GM18511 (cell line): Measurements from ENCODE around the gene SDK2.
"Not testable (repeated sequence)": the region's sequence is repeated elsewhere in the genome, so short reads cannot be mapped to it uniquely, and the experiment has no call there.

Experiments
- ATAC-seq: cut with Tn5 transposase; IDR thresholded peaks from one replicate; pipeline ENCODE4 v1.9.1; 2021; ENCODE audit warnings: mild to moderate bottlenecking, moderate library complexity; ENCODE audit not compliant: unreplicated experiment

The SDK2 gene

DNA sequence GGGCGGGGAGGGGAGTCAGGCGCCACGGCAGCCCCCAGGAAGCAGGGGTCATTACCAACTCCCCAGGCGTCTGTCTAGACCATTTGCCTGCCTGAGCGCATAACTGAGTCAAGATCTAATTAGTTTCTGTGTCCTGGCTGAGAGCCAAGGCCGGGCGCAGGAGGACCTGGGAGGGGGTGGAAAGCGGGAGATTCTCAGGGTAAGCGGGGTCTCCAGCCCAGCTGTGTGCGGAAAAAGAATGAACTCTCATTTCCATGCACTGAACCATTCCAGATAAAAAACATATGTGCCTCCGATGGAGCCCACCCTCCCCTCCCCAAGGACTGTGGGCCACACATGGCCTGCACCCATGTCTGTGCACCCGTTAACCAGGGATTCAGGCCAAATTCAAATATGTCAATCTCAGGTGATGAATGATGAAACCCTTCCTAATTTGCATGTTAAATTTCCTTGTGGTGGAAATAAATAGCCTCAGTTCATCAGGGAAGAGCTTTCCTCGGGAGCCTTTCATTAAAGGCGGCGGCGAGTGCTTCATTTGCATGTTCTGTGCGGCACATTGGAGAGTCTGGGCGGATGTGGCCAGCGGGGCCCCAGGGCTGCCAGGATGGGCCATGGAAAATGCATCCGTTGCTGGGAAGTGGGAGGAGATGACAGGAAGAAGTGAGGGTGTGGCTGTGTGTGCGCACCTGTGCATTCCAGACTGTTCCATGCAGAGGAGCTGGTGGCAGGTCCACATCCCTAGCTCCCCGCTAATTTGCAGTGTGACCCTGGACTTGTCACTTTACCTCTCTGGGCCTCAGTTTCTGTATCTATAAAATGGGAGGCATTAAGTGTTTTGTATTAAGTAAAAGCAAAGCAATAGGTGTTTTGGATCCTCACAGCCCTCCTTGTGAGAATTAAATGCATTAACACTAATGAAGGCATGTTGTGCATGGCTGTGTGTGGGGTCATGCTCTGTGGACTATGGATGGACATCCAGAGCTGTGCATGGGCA lies 151.1 kb downstream of the SDK2 start:
- no peak for ATAC-seq

DNA sequence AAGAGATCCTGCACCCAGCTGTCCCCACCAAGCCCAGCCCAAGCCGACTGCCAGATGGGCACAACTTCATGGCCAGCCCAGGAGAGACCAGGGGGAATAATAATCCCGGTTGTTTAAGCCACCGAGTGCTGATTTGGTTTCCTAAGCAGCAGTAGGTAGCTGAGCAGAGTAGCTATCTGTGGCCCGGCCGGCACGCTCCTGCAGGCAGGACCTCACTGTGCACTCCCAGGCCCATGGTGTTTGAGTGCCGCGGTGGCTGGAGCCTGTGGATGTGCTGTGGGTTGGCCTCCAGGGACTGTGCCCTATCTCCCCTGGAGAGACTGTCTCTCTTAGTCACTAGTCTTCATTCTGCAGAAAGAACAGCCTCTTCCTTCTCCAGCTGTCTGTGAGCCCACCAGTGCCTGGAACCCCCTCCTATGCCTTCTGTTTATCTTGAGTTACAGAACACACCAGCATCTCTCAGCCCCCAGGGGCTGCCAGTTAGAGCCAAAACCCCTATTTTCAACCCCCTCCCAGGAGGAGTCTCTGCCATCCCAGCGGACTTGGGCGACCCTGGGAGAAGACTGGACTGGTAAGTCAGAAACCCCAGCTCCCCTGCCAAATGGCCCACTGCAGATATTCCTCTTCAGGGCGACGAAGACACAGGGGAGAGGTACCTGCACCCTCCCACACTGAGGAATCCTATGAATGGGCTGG lies 152.0 kb downstream of the SDK2 start:
- no peak for ATAC-seq

DNA sequence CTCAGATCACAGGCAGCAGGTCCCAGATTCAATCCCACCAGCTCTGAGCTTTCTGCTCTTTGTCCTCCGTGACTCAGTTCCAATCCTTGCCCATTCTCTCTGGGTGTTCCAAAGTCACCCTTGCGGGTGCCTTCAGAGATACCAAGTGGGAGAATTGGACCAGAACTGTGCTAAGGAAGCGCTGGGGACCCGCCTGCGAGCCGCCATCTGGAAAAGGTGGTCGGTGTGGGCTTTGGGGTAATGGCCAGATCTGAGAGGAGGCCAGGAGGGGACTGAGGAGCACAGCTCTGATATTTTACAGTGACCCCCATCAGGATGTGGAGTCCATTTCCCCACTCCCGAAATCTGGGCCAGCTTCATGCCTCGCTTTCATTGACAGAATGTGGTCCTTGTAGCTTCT lies 152.6 kb downstream of the SDK2 start:
- ATAC-seq, result no peak

DNA sequence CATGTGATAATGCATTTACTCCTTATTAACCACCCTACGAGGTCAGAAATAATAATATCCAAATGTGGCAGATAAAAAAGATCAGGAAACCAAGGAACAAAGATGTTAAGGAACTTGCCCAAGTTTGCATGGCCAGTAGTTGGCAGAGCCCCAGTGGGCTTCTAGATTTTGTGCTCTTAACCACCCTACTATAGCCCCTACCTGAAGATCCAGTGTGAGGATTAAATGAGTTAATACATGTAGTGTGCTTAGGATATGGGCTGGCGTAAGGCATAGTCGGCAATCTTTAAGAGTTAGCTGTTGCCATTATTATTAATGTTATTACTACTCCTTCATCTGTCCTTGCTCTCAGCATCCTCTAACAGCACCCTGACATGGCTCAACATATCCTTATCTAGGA lies 153.4 kb downstream of the SDK2 start:
- ATAC-seq, result no peak

DNA sequence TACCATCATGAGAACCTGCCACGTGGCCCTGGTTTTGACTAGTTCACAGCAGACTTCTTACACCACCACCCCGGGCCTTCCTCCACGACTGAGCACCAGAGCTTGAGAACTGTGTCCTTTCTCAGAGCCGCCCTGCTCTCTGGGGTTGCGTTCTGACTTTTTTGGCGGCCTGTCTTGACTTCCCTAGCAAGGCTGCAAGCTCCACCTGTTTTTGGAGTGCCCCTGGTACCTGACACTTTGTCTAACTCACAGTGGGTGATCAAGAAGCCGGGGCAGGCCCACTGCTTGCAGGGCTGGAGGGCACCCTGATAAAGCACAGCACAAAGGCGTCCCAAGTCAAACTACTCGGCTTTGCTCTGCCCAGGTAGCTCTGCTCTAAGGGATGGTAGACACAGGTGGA lies 154.3 kb downstream of the SDK2 start:
- no peak for ATAC-seq

DNA sequence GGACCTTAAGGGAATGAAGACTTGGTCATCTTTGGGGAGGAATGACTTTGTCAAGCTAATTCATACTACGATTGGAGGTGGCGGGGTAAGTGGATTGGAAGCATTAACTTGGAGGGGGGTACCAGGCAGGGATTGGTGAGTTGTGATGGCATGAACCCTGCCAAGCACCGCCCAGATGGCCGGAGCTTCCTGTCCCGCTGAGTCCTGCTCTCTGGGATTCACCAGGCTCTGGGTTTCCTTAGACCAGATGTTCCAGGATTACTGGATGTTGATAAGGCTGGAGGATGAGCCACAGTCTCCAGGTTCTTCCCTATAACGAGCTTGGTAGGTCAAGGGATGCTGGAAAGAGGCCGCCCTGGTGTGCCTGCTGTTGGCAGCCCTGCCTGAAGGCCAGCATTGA lies 154.9 kb downstream of the SDK2 start:
- no peak for ATAC-seq

DNA sequence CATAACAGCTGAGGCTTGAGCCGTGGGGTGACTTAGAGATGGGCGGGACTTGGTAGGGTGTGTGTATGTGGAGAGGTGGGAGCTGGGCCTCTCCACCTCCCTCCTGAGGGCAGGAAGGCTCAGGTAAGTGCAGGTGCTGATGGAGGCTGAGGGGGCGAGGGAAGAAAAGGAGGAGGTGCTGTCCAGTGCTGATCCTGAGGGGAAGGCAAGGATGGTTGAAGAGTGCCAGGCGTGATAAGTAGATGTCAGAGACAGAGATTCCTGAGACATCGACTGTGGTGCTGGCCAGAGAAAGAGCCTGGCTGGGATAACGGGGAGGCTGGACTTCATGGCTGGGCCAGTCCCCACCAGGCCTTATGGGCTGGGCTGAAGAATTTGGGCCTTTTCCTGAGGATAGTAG lies 159.1 kb downstream of the SDK2 start:
- no peak for ATAC-seq

DNA sequence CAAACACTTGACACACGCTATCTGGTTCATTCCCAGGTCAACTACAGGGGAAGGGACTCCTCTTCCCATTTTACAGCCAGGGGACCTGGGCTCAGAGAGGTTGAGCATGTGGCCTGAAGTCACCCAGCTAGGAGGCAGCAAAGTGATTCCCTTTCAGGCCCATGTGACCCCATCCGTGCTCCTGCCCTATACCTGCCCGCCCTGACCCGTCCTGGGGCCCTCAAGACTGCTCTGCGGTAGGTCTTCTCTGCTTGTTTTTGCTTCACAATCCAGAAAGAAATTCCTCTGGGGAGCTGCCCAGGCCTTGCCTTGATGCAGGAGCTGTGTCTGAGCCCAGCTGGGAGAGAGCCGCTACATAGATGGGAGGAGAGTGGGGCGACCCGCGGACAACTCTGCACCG lies 161.4 kb downstream of the SDK2 start:
- no peak for ATAC-seq

DNA sequence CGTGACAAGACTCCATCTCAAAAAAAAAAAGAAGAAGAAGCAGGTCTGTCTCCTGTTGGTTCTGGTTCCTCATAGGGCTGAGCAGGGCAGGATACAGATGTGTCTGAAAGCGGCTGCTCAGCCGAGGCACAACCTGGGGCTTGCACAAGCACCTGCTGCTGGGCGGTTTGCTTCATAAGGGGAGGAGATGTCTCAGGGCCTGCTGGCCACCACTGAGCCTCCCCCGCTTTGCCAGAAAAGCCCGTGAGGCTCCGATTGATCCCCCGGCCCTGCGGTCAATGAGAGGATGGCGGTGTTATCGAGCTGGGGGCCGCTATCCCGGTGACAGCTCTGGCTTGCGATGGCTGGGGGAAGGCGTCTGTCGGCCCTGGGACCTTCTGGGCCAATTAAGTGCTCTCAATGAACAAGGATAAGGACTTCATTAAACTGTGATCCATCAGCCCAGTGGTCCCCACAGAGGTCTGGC lies 162.0 kb downstream of the SDK2 start:
- no peak for ATAC-seq

DNA sequence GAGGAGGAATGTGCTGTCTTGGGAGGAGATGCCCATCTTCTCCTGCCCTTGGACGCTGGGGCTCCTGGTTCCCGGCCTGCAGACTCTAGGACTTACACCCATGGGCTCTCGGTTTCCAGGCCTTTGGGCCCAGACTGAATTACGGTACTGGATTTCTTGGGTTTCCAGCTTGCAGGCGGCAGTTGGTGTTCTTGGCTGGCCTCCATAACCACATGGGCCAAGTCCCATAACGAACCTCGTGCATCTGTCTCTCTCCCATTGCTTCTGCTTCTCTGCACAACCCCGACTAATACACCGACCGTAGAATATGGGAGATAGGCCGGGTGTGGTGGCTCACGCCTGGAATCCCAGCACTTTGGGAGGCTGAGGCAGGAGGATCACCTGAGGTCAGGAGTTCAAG lies 162.6 kb downstream of the SDK2 start:
- ATAC-seq, result no peak

DNA sequence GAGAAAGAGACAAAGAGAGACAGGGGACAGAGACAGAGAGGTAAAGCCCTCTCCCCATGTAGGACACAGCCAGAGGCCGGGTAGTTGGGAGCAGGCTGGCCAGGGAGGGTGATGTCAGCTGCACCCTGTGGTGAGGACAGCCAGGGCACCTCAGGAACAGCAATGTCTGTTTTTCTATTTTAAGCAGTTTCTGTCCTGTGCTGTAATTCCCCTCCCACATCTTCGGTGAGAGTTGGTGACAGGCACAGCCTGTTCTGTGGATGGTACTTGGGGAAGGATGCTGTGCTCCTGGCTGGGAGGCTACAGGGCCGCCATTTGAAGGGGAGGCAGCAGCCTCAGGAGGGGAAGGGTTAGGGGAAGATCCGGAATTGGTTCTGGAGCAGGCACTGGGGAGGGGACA lies 163.5 kb downstream of the SDK2 start:
- ATAC-seq, result no peak

DNA sequence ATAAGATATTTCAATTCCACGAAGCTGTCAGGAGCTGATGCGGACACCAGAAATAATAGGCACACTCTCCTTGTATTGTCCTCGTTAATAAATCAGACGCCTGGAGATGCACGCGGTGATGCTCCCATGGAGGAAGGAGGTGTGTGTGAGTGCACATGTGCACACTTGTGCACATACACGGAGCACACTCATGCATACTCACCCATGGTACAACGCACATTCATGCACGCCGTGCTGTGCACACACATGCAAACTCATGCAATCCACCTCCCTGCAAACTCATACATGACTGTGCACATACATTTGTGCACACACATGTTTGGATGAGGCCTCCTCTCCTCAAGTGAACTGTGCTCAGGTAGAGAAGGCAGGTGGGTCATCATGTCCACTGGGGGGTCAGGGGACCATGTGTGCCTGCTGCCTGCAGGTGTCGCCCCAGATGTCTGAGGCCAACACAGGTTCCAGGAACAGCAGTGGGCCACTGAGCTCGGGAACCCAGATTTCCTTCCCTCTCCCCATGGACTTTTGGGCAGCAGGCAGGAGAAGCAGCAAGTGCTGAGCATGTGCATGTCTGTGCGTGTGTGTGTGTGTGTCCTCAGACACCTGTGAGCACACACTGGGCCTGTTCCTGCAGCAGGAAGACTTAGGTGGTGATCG lies 165.3 kb downstream of the SDK2 start:
- no peak for ATAC-seq

DNA sequence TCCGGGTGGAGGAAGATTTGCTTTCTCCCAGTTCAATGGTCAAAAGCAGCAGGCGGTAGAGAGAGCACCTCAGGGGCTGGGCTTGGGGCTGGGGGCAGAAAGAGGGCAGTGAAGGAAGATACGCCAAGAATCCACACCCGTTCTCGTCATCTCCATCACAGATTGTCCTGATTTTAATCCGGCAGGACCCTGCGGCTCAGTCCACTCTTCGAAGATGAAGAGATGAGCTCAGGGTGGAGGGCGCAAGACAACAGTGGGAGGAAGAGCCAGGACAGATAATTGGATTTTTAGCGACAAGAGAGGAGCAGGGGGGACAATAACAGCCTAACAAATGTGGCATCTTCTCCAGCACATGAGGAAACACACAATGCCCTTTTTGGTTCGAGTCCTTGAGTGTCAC lies 165.9 kb downstream of the SDK2 start:
- ATAC-seq, result no peak

DNA sequence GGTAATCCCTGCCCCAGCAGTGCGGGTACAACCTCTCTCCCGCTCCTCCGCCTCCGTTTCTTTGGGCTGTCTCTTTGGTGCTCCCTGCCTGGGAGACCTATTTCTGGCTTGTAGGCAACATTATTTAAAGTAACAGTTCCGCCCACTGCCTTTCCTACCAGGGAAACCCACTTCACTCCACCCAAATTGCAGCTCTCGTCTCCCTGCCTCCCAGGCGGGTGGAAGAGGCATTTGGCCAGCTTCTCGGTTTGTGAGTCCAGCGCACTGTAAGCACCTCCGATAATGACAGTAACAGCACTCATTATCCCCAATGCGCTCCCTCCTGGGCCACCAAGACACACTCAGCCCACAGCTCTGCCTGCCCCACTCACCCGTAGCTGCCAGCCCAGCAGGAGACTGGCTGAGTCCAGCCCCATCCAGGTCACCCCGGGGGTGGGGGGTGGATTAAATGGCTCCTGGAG lies 167.3 kb downstream of the SDK2 start:
- ATAC-seq, result no peak

DNA sequence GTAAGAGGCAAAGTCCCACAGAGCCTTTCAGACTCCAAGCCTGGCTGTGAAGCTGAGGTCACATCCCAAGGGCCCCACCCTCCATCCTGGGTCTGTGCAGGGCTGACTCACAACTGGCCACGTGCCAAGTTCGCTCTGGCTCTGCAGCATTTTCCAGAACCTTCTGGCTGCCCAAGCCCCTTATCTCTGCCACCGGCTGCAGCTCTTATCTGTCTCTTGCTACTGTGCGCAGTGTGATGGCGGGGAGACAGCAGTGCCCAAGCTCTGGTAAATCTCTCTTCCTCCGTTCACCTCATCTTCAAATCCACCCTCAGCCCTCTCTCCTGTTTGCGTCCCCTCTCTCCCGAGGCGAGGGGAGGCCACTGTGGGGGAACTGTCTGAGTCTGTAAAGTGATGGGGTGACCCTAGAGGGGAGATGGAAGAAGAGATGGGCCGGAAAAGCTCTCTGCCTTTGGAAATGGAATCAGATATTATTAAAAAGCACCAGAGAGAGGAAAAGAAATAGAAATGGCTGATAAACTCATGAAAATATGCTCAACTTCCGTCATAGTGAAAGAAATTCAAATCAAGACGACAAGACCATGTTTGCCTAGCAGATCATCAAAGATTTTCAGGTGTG lies 169.8 kb downstream of the SDK2 start:
- no peak for ATAC-seq

DNA sequence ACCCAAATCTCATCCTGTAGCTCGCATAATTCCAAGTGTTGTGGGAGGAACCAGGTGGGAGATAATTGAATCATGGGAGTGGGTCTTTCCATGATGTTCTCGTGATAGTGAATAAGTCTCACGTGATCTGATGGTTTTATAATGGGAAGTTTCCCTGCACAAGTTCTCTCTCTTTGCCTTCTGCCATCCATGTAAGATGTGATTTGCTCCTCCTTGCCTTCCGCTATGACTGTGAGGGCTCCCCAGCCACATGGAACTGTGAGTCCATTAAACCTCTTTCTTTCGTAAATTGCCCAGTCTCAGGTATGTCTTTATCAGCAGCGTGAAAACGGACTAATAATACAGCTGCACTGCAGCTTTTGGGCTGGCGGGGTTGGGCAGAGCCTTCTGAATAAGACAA lies 171.5 kb downstream of the SDK2 start:
- ATAC-seq, result not testable (repeated sequence)

DNA sequence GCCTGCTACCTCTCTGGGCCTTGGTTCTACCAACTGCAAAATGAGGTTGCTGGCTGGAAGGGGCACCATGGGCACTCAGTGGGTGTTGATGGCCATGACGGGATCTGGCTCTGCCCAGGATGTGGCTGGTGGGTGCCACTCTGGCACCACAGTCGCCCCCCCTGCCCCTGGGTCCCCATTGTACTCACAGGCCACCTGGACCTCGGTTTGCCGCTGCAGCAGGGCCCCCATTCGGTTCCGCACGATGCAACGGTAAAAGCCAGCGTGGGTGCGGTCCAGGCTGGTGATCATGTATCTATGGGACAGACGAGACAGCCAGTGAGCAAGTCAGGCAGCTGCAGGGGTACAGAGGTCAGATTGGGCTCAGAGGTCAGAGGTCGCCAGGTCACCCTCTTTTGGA lies 172.3 kb downstream of the SDK2 start:
- ATAC-seq, result no peak

DNA sequence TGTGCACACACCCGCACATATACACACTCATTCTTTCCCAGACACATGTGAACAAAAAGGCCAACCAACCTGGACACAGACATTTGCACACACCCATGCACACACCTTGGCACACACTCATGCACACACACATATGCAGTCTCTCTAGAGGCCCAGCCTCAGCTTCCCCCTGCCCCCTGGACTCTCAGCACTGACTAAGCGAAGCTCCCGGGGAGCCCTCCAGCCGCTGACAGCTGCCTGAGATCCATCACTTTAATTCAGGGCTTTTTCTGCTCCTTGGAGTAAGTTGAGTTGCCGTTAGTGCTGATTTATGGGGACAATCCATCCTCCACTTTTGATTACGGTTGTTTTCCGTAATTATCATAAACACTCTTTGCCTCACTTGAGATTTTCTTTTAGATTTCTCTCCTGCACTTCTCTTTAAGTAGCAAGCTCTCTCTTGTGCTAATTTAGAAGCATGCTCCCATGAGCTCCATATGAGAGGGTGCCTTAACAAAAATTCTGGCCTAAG lies 173.9 kb downstream of the SDK2 start:
- no peak for ATAC-seq

DNA sequence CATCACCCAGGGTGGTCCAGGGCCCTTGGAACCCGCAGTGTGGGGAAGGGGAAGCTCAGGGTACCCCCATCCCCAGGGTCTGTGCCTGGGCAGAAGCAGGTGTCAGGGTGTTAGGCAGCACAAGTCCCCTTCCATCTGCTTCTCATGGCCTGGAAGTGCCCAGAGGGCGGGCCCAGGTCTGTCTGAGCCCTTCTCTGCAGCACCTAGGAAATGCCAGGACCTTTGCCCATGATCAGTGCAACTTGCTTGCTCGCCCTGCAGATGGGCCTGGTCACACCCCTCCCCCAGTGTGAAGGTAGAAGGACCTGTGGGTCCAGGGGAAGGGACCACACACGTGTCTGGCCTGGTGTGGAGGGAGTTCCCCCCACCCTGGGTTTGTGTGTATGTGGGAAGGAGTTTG lies 174.9 kb downstream of the SDK2 start:
- no peak for ATAC-seq

DNA sequence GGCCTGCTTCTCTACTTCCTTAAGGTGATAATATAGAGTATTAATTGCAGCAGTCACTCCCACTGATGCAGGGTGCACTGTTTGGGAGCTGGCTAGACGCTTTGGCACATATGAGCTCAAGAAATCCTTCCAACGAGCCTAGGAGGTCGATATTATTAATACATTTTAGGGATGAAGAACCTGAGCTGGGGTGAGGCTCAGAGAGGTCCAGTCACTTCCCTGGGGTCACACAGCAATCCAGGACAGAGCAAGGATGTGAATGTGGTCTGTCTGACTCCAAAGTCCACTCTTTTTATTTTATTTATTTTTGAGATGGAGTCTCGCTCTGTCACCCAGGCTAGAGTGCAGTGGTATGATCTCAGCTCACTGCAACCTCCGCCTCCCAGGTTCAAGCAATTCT lies 176.0 kb downstream of the SDK2 start:
- no peak for ATAC-seq

DNA sequence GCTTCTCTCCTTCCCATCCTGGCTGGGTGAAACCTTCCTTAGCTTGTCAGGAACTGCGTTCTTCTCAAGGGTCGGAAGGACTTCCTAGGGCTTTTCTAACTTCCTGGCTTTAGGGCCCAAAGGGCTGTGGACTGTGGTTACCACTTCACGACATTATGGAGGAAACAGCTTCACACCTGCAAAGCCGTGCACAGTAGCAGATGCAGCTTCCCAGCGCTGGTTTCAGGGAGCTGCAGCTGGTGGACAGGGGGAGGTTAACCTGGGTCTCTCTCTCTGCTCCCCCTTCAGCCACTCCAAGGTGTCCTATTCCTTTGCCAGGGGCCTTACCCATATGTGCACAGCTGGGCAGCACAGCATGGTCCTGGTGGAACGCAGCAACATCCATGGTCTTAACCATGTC lies 176.6 kb downstream of the SDK2 start:
- no peak for ATAC-seq
